Measurements from ENCODE around the gene WWOX. TPM values are rescaled to one million over a fixed set of nuclear protein-coding genes. Genes with fewer than 3 reads are reported as not detected.

The WWOX gene
- total RNA-seq, 1 experiment from 2014 or later, result 15.6 TPM

- no peaks in the 10 kb centered on the region for H3K27me3 ChIP-seq (ENCODE audit: insufficient read depth, low read length)
- no peak overlapping the region for H2BK12ac ChIP-seq (ENCODE audit: insufficient read length, low read depth, low read length)
- H3K4ac ChIP-seq (ENCODE audit: low read depth, low read length), result no peak overlapping the region
- no peak overlapping the region for H2BK20ac ChIP-seq (ENCODE audit: low read depth, low read length, poor library complexity, severe bottlenecking)
- no peaks in the 10 kb centered on the region for H3K9me3 ChIP-seq (ENCODE audit: control insufficient read depth, low read depth, low read length)
- no CpG with 5 or more reads among the region's 21 CpGs for WGBS (ENCODE audit: extremely low coverage, insufficient read length, low lambda C conversion rate)
- H3K14ac ChIP-seq (ENCODE audit: insufficient read depth, low read length), result no peak overlapping the region
- no peak overlapping the region for H4K91ac ChIP-seq (ENCODE audit: insufficient read length, low read depth, low read length)
- no peaks in the 10 kb centered on the region for H4K20me1 ChIP-seq (ENCODE audit: control insufficient read depth, insufficient read depth, insufficient read length)
- no peak overlapping the region for H2BK15ac ChIP-seq (ENCODE audit: low read depth, low read length)
- no peaks in the 10 kb centered on the region for H3K79me1 ChIP-seq (ENCODE audit: insufficient read depth, low read depth, low read length, poor library complexity, severe bottlenecking)
- DNase-seq, result no peak
- no peak for TF ChIP-seq CTCF (conservative IDR thresholded peaks at IDR 0.05)
- Mint-ChIP-seq H3K36me3 (ENCODE audit: insufficient read depth in 1 of 3, low read depth in 3 of 3) (no peaks in the 10 kb centered on the region), H3K9me3 (no peaks in the 10 kb centered on the region), H3K27ac (peak overlapping the region in 1 of 3 experiments; percentile 37; a peak in 1 of 7 replicates), H3K4me3 (no peak overlapping the region), H3K27me3 (ENCODE audit: low read depth) (no peaks in the 10 kb centered on the region), H3K4me1 (peaks cover 4 to 8% of the 10 kb centered on the region in 2 experiments; a peak in 3 of 4 replicates)
- H3K9ac ChIP-seq (ENCODE audit: extremely low read depth, insufficient read length, low read length), result no peak overlapping the region
- H3K27ac ChIP-seq (ENCODE audit: insufficient read length, low read depth, low read length), result no peak overlapping the region
- H3K18ac ChIP-seq (ENCODE audit: insufficient read length, low read depth, low read length), result no peak overlapping the region
- H3K4me2 ChIP-seq (ENCODE audit: insufficient read depth, insufficient read length, low read length), result no peak overlapping the region
- H3K4me1 ChIP-seq (ENCODE audit: insufficient read depth, low read length), result no peaks in the 10 kb centered on the region
- H3K23me2 ChIP-seq (ENCODE audit: insufficient read length, low read depth, low read length, poor library complexity, severe bottlenecking), result no peaks in the 10 kb centered on the region
- H3K23ac ChIP-seq (ENCODE audit: insufficient read length, low read depth, low read length), result no peak overlapping the region
- no peak overlapping the region for H4K5ac ChIP-seq (ENCODE audit: insufficient read length, low read depth, low read length)
- H4K8ac ChIP-seq (replicated peaks; ENCODE audit: insufficient read length, low read depth, low read length), result no peak overlapping the region
- H2BK120ac ChIP-seq (ENCODE audit: low read depth, low read length, poor library complexity, severe bottlenecking), result no peak overlapping the region
- H2AFZ ChIP-seq (ENCODE audit: low read length), result no peak overlapping the region
- no peak overlapping the region for H3T11ph ChIP-seq (ENCODE audit: low read length)
- H2AK5ac ChIP-seq (ENCODE audit: insufficient read length, low read length), result no peak overlapping the region
- H2BK5ac ChIP-seq (ENCODE audit: insufficient read length, low read length), result no peak overlapping the region
- H3K79me2 ChIP-seq (ENCODE audit: insufficient read depth, low read length), result no peaks in the 10 kb centered on the region
- no peak overlapping the region for H3K56ac ChIP-seq (ENCODE audit: insufficient read length, low read depth, low read length)
These were observed 643.2 kb downstream of the WWOX start for GRCh38 chr16:78742501-78743283.
